Measurements from ENCODE around the gene SLC1A4. TPM values are rescaled to one million over a fixed set of nuclear protein-coding genes. Genes with fewer than 3 reads are reported as not detected.

The SLC1A4 gene
- total RNA-seq, 1 donor from 2014 or later, result 19.5 TPM

DNA sequence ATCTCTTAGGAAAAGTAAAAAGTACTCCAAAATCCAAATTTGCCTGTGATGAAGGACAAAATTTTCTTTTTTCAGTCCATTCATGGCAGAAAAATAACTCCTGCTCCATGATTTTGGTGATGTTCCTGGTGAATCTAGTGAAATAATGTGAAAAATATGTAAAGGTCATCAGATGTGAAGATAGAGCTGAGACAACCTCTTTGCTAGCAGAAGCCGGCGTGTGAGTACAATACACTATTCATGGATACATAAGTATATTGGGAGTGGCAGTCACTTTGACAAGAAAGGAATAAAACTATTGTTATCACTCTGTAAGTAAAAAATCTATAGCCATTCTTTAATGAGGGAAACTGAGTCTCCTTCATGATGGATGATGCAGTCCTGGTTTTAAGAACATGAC lies 6.3 kb upstream of the SLC1A4 start:
- DNase-seq (ENCODE audit: low spot score in 2 of 2), result no peak
- no peak overlapping the region for H3K4me3 ChIP-seq
- H3K27ac ChIP-seq, result no peak overlapping the region
- H3K9me3 ChIP-seq, result no peaks in the 10 kb centered on the region
- H3K4me1 ChIP-seq, result peaks cover 0 to 3% of the 10 kb centered on the region in 2 donors
- no peaks in the 10 kb centered on the region for H3K27me3 ChIP-seq
- H3K36me3 ChIP-seq, result no peaks in the 10 kb centered on the region
- intact Hi-C loops (cut with DNase I), result loop anchor here (10.0 kb wide), 1 partner anchor 1452 kb away; the partner anchor contains the start of gene MEIS1
- TF ChIP-seq, protein P1, sequence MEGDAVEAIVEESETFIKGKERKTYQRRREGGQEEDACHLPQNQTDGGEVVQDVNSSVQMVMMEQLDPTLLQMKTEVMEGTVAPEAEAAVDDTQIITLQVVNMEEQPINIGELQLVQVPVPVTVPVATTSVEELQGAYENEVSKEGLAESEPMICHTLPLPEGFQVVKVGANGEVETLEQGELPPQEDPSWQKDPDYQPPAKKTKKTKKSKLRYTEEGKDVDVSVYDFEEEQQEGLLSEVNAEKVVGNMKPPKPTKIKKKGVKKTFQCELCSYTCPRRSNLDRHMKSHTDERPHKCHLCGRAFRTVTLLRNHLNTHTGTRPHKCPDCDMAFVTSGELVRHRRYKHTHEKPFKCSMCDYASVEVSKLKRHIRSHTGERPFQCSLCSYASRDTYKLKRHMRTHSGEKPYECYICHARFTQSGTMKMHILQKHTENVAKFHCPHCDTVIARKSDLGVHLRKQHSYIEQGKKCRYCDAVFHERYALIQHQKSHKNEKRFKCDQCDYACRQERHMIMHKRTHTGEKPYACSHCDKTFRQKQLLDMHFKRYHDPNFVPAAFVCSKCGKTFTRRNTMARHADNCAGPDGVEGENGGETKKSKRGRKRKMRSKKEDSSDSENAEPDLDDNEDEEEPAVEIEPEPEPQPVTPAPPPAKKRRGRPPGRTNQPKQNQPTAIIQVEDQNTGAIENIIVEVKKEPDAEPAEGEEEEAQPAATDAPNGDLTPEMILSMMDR (IDR thresholded peaks at IDR 0.05), result no peak

DNA sequence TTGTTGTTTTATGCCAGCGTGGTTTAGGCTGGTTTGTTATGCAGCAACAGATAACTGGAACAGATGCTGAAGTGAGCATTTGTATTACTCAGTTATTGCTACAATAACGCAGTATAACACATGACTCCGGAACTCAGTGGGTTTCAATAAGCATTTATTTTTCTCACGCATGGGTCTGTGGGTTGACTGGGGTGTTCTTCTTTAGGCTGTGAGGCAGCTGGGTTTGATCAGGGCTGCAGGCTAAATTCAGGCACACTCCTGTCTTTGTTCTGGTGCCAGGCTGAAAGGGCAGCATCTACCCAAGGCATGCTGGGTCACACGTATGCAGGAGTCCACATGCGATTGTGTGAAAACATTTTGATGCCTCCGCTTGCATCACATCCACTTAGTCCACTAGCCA lies 3.8 kb upstream of the SLC1A4 start:
- Histone ChIP-seq H3K4me1 (peaks cover 0 to 4% of the 10 kb centered on the region in 2 donors), H3K36me3 (no peaks in the 10 kb centered on the region), H3K27me3 (no peaks in the 10 kb centered on the region), H3K27ac (no peak overlapping the region), H3K4me3 (no peak overlapping the region), H3K9me3 (no peaks in the 10 kb centered on the region)
- intact Hi-C loops (cut with DNase I), result loop anchor here (5.0 to 10.0 kb wide), 3 partner anchors 68 to 1449 kb away; partner anchors contain the start of genes MEIS1 and SERTAD2
- TF ChIP-seq, protein P1 (IDR thresholded peaks at IDR 0.05), result no peak
- DNase-seq (ENCODE audit: low spot score in 2 of 2), result peak in 1 of 2 donors; percentile 41

DNA sequence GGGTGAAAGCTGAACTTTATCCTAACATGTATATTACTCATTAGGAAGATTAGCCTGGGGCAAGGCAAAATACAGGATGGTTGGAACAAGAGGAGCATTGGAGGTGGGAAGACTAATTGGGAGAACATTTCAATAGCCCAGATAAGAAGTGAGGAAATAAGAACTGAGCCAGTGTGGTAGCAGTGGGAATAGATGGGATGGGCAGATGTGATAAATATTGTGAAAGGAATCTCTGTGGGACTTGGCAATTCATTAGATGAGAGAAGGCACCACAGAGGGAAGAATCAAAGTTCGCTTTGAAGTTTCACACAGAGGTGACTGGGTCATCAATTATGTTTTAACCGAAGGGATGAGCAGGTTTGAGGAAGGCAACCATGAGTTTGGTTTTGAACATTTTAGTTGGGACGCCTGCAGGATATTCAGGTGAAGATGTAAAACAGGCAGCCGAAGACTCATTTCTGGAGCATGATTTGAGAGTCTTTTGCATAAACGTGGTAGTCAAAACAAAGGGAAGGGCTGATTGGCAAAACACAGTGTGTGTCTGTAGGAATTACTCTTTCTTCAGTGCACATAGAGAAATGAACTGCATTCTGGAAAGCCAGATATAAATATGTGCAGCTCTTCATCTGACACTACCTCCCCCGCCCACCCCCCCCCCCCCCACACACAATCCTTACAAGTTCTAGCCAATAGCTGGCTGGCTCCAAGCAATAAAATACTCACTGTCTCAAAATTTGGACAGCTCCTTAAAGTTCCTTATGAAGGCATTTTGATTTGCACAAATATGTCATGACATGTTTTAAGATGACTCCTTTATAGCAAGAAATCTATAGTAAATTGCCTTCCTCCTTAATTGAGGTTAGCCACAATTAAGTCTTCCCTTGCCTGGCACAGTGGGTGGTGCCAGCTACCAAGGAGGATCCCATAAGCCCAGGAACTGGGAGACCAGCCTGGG lies 1.9 kb upstream of the SLC1A4 start:
- Histone ChIP-seq H3K9me3 (no peaks in the 10 kb centered on the region), H3K4me3 (peak overlapping the region; percentile 99), H3K36me3 (no peaks in the 10 kb centered on the region), H3K4me1 (peaks cover 0 to 20% of the 10 kb centered on the region in 2 donors), H3K27me3 (no peaks in the 10 kb centered on the region), H3K27ac (peak overlapping the region; percentile 97 to 99)
- intact Hi-C loops (cut with DNase I), result loop anchor here (5.0 to 10.0 kb wide), 3 partner anchors 70 to 1448 kb away; partner anchors contain the start of genes MEIS1 and SERTAD2
- TF ChIP-seq, protein P1 (IDR thresholded peaks at IDR 0.05), result no peak
- peak in 1 of 2 donors; percentile 50 for DNase-seq (ENCODE audit: low spot score in 2 of 2)

DNA sequence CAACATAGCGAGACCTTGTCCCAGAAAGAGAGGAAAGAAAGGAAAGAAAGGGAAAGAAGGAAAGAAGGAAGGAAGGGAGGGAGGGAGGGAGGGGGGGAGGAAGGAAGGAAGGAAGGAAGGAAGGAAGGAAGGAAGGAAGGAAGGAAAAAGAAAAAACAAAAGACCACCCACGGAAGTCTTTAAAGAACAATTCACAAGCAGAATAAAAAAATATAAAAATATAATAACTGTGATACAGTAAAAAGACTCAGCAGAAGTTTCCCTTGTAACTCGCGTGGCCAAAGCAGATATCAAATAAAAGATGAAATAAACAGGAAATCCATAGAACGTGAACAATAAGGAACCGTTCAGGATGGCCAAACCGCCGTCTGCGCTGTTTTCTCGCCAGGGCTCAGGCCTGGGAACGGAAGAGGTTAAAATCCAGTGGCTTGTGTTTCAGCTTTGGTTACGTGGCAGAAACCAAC lies 1.2 kb upstream of the SLC1A4 start:
- intact Hi-C loops (cut with DNase I), result loop anchor here (2.0 to 10.0 kb wide), 5 partner anchors 45 to 1447 kb away; partner anchors contain the start of genes MEIS1 and SERTAD2
- no peaks in the 10 kb centered on the region for H3K9me3 ChIP-seq
- TF ChIP-seq, protein P1 (IDR thresholded peaks at IDR 0.05), result no peak
- peak overlapping the region; percentile 99 for H3K4me3 ChIP-seq
- no peak for DNase-seq (ENCODE audit: low spot score in 2 of 2)
- peaks cover 0 to 21% of the 10 kb centered on the region in 2 donors for H3K4me1 ChIP-seq
- no peaks in the 10 kb centered on the region for H3K36me3 ChIP-seq
- H3K27me3 ChIP-seq, result no peaks in the 10 kb centered on the region
- peak overlapping the region; percentile 97 to 99 for H3K27ac ChIP-seq

DNA sequence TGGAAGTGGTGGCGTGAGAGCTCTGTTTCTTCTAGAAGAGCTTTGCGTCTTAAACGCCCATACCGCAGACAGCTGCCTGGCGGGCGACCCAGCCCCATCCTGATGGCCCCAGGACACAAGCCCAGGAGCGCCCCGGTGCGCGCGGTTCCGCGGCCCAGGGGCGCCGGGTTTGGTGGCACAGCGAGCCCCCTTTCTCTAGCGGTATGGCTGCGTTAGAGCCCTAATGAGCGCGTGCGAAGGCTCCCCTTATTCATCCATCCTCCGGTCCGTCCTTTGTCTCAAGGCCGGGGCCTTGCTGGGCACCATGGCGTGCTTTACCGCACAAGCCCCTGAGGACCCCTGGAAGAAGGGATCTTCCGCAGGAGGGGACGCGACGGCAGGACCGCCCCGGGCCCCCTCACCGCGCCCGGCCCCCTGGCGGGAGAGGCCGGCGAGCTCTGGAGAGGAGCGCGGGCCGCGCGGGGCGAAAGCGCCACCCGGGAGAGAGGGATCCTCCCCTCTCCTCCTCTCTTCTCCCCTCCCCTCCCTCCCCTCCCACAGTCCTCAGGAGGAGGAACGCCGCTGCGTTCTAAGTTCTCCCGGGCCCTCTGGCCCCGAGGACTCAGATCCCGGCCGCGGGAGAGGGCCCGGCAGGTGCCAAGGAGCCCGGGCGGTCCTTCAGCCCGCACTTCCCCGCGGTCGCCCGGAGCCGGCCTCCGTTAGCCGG lies 626 bp upstream of the SLC1A4 start:
- Histone ChIP-seq H3K4me1 (peaks cover 0 to 27% of the 10 kb centered on the region in 2 donors), H3K9me3 (no peaks in the 10 kb centered on the region), H3K36me3 (no peaks in the 10 kb centered on the region), H3K27ac (peak overlapping the region; percentile 97 to 99), H3K27me3 (no peaks in the 10 kb centered on the region), H3K4me3 (peak overlapping the region; percentile 99)
- intact Hi-C loops (cut with DNase I), result loop anchor here (1.0 to 10.0 kb wide), 8 partner anchors 46 to 1446 kb away; partner anchors contain the start of genes CEP68, MEIS1, RAB1A and SERTAD2
- peak in 1 of 2 donors; percentile 80 for DNase-seq (ENCODE audit: low spot score in 2 of 2)
- TF ChIP-seq, protein P1 (IDR thresholded peaks at IDR 0.05), result peak; percentile 53 to 55 (median 54)
